ENCODE data around the gene CCDC178. TPM values are rescaled to one million over a fixed set of nuclear protein-coding genes. Genes with fewer than 3 reads are reported as not detected.

The CCDC178 gene
- total RNA-seq, 1 donor, result not detected

- Histone ChIP-seq H3K9me3 (ENCODE audit: low read depth, low read length) (no peaks in the 10 kb centered on the region), H3K27me3 (ENCODE audit: insufficient read depth, low read length) (no peaks in the 10 kb centered on the region), H3K4me1 (ENCODE audit: insufficient read depth, low read length) (peaks cover 11% of the 10 kb centered on the region), H3K4me3 (ENCODE audit: low read length) (no peak overlapping the region)
These were observed 294.5 kb downstream of the CCDC178 start for GRCh38 chr18:33146014-33146413.

GRCh38 chr18:33135951-33136660, 304.4 kb downstream of the CCDC178 start:
- Histone ChIP-seq H3K4me3 (ENCODE audit: low read length) (no peak overlapping the region), H3K9me3 (ENCODE audit: low read depth, low read length) (no peaks in the 10 kb centered on the region), H3K27me3 (ENCODE audit: insufficient read depth, low read length) (no peaks in the 10 kb centered on the region)

GRCh38 chr18:33132657-33133056, 307.9 kb downstream of the CCDC178 start:
- no peak overlapping the region for H3K4me3 ChIP-seq (ENCODE audit: low read length)
- H3K9me3 ChIP-seq (ENCODE audit: low read depth, low read length), result no peaks in the 10 kb centered on the region
- H3K4me1 ChIP-seq (ENCODE audit: insufficient read depth, low read length), result no peaks in the 10 kb centered on the region
- no peaks in the 10 kb centered on the region for H3K27me3 ChIP-seq (ENCODE audit: insufficient read depth, low read length)

More at GRCh38 chr18:33135951-33136660, 304.4 kb downstream of the CCDC178 start:
- H3K4me1 ChIP-seq (ENCODE audit: insufficient read depth, low read length), result no peaks in the 10 kb centered on the region

GRCh38 chr18:33128581-33128980, 311.9 kb downstream of the CCDC178 start:
- H3K4me3 ChIP-seq (ENCODE audit: low read length), result no peak overlapping the region
- no peaks in the 10 kb centered on the region for H3K9me3 ChIP-seq (ENCODE audit: low read depth, low read length)
- no peaks in the 10 kb centered on the region for H3K4me1 ChIP-seq (ENCODE audit: insufficient read depth, low read length)

GRCh38 chr18:33123862-33124518, 316.5 kb downstream of the CCDC178 start:
- Histone ChIP-seq H3K4me3 (ENCODE audit: low read length) (no peak overlapping the region), H3K9me3 (ENCODE audit: low read depth, low read length) (no peaks in the 10 kb centered on the region), H3K4me1 (ENCODE audit: insufficient read depth, low read length) (no peaks in the 10 kb centered on the region), H3K27me3 (ENCODE audit: insufficient read depth, low read length) (no peaks in the 10 kb centered on the region)

More at GRCh38 chr18:33128581-33128980, 311.9 kb downstream of the CCDC178 start:
- no peaks in the 10 kb centered on the region for H3K27me3 ChIP-seq (ENCODE audit: insufficient read depth, low read length)

- Histone ChIP-seq H3K9me3 (ENCODE audit: low read depth, low read length) (no peaks in the 10 kb centered on the region), H3K27me3 (ENCODE audit: insufficient read depth, low read length) (no peaks in the 10 kb centered on the region), H3K4me1 (ENCODE audit: insufficient read depth, low read length) (no peaks in the 10 kb centered on the region), H3K4me3 (ENCODE audit: low read length) (no peak overlapping the region)
These were observed 324.1 kb downstream of the CCDC178 start for GRCh38 chr18:33116376-33116775.

GRCh38 chr18:33115917-33116316, 324.6 kb downstream of the CCDC178 start:
- Histone ChIP-seq H3K9me3 (ENCODE audit: low read depth, low read length) (no peaks in the 10 kb centered on the region), H3K4me3 (ENCODE audit: low read length) (no peak overlapping the region), H3K4me1 (ENCODE audit: insufficient read depth, low read length) (no peaks in the 10 kb centered on the region), H3K27me3 (ENCODE audit: insufficient read depth, low read length) (no peaks in the 10 kb centered on the region)

- Histone ChIP-seq H3K4me1 (ENCODE audit: insufficient read depth, low read length) (no peaks in the 10 kb centered on the region), H3K9me3 (ENCODE audit: low read depth, low read length) (no peaks in the 10 kb centered on the region), H3K4me3 (ENCODE audit: low read length) (no peak overlapping the region), H3K27me3 (ENCODE audit: insufficient read depth, low read length) (no peaks in the 10 kb centered on the region)
These were observed 325.0 kb downstream of the CCDC178 start for GRCh38 chr18:33115476-33115875.

GRCh38 chr18:33114749-33115148, 325.8 kb downstream of the CCDC178 start:
- H3K27me3 ChIP-seq (ENCODE audit: insufficient read depth, low read length), result no peaks in the 10 kb centered on the region
- no peaks in the 10 kb centered on the region for H3K9me3 ChIP-seq (ENCODE audit: low read depth, low read length)
- no peak overlapping the region for H3K4me3 ChIP-seq (ENCODE audit: low read length)
- H3K4me1 ChIP-seq (ENCODE audit: insufficient read depth, low read length), result no peaks in the 10 kb centered on the region

GRCh38 chr18:33113416-33113815, 327.1 kb downstream of the CCDC178 start:
- H3K27me3 ChIP-seq (ENCODE audit: insufficient read depth, low read length), result no peaks in the 10 kb centered on the region
- H3K4me1 ChIP-seq (ENCODE audit: insufficient read depth, low read length), result no peaks in the 10 kb centered on the region
- H3K4me3 ChIP-seq (ENCODE audit: low read length), result no peak overlapping the region
- no peaks in the 10 kb centered on the region for H3K9me3 ChIP-seq (ENCODE audit: low read depth, low read length)

GRCh38 chr18:33107511-33107910, 333.0 kb downstream of the CCDC178 start:
- no peaks in the 10 kb centered on the region for H3K27me3 ChIP-seq (ENCODE audit: insufficient read depth, low read length)
- no peaks in the 10 kb centered on the region for H3K9me3 ChIP-seq (ENCODE audit: low read depth, low read length)
- no peak overlapping the region for H3K4me3 ChIP-seq (ENCODE audit: low read length)
- no peaks in the 10 kb centered on the region for H3K4me1 ChIP-seq (ENCODE audit: insufficient read depth, low read length)

GRCh38 chr18:33101316-33101715, 339.2 kb downstream of the CCDC178 start:
- Histone ChIP-seq H3K4me1 (ENCODE audit: insufficient read depth, low read length) (no peaks in the 10 kb centered on the region), H3K4me3 (ENCODE audit: low read length) (no peak overlapping the region), H3K27me3 (ENCODE audit: insufficient read depth, low read length) (no peaks in the 10 kb centered on the region), H3K9me3 (ENCODE audit: low read depth, low read length) (no peaks in the 10 kb centered on the region)

GRCh38 chr18:33099626-33100025, 340.9 kb downstream of the CCDC178 start:
- Histone ChIP-seq H3K27me3 (ENCODE audit: insufficient read depth, low read length) (no peaks in the 10 kb centered on the region), H3K9me3 (ENCODE audit: low read depth, low read length) (no peaks in the 10 kb centered on the region), H3K4me3 (ENCODE audit: low read length) (no peak overlapping the region), H3K4me1 (ENCODE audit: insufficient read depth, low read length) (no peaks in the 10 kb centered on the region)

- H3K27me3 ChIP-seq (ENCODE audit: insufficient read depth, low read length), result no peaks in the 10 kb centered on the region
- no peaks in the 10 kb centered on the region for H3K4me1 ChIP-seq (ENCODE audit: insufficient read depth, low read length)
- no peak overlapping the region for H3K4me3 ChIP-seq (ENCODE audit: low read length)
These were observed 343.4 kb downstream of the CCDC178 start for GRCh38 chr18:33097126-33097525.

GRCh38 chr18:33090461-33090860, 350.1 kb downstream of the CCDC178 start:
- Histone ChIP-seq H3K4me1 (ENCODE audit: insufficient read depth, low read length) (no peaks in the 10 kb centered on the region), H3K9me3 (ENCODE audit: low read depth, low read length) (no peaks in the 10 kb centered on the region), H3K4me3 (ENCODE audit: low read length) (no peak overlapping the region), H3K27me3 (ENCODE audit: insufficient read depth, low read length) (no peaks in the 10 kb centered on the region)

More at GRCh38 chr18:33097126-33097525, 343.4 kb downstream of the CCDC178 start:
- no peaks in the 10 kb centered on the region for H3K9me3 ChIP-seq (ENCODE audit: low read depth, low read length)

GRCh38 chr18:33076601-33077000, 363.9 kb downstream of the CCDC178 start:
- H3K4me1 ChIP-seq (ENCODE audit: insufficient read depth, low read length), result no peaks in the 10 kb centered on the region
- H3K9me3 ChIP-seq (ENCODE audit: low read depth, low read length), result no peaks in the 10 kb centered on the region
- H3K4me3 ChIP-seq (ENCODE audit: low read length), result no peak overlapping the region
- no peaks in the 10 kb centered on the region for H3K27me3 ChIP-seq (ENCODE audit: insufficient read depth, low read length)

Data from mononuclear cell (primary cell).